DOHH2 (cell line): ENCODE measurements around the gene ICA1L.

Source experiments
- CTCF ChIP-seq: fragments of 200-600 bp; sonication (generic); IDR thresholded peaks from one replicate; pipeline ENCODE4 v1.5.1; 2014; ENCODE audit warnings: antibody characterized with exemption, mild to moderate bottlenecking, low read depth, low read length; ENCODE audit not compliant: poor library complexity, severe bottlenecking
- EZH2phosphoT487 ChIP-seq: fragments of 200-600 bp; sonication (generic); IDR thresholded peaks from 2 replicates; pipeline ENCODE4 v1.6.1; 2017; ENCODE audit warnings: borderline replicate concordance, mild to moderate bottlenecking, antibody characterized with exemption, low read length, moderate library complexity, mixed read lengths

GRCh38 chr2:202752071-202752470, 119.5 kb downstream of the ICA1L start:
- no peak for TF ChIP-seq CTCF
- no peak for TF ChIP-seq EZH2phosphoT487
